GM19452 (cell line): ENCODE results near the gene HOXA7.

Experiments used
- ATAC-seq: cut with Tn5 transposase; IDR thresholded peaks from one replicate; pipeline ENCODE4 v1.9.1; 2021; ENCODE audit not compliant: unreplicated experiment

HOXA7 gene

DNA sequence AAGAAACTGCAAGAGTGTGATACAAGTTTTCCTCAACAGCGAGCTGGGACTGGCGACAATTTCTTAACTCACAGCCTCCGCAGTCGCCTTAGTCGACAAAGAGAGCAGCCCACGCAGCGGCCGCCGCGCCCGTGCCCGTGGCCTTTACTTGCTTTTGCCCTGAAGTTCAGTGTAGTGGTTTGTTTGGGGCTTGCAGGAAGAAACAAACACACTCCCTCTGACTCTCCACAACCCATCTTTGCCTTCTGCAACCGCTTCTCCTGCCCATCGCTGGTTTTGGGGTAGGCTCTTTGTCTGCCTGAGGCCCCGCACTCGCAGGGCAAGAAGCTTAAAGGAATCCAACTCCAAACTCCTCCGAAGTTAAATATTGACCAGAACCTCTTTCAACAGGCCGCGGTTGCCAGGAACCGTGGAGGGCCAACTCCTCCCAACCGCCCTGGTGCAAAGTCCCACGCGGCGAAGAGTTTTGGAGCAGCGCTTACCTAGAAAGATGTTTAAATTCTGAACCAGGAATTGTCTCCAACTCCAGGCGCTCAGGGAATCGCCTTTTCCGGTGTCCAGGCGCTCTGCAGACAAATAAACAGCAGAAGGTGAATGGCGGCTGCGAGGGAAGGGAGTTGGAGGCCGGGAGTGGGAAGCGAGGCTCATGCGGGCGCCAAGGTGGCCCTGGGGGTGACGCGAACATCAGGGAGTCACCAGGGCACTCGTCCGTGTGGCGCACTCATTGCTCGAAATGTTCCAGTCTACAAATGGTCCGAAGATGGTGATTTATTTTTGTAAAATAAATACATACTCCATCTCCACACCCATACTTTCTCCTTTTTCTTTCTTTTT lies 34.2 kb downstream of the HOXA7 start:
- no peak for ATAC-seq

DNA sequence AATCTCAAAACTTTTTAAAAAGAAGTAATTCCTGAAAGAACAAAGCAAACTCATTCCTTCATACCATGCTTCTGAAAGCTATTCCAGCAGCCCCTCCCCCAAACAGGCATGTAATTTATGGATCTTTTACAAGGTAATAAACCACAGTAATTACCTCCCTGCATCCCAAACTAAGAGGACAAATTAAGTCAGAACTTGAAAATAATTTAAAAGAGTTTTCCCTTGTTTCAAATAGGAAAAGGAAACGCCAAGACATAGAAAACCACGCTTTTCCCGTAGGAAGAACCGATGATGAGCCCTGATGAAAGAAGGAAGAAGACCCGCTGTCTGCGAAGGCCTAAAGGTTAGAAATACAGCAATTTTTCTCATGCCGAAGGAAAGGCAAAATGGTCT lies 34.8 kb downstream of the HOXA7 start:
- no peak for ATAC-seq

DNA sequence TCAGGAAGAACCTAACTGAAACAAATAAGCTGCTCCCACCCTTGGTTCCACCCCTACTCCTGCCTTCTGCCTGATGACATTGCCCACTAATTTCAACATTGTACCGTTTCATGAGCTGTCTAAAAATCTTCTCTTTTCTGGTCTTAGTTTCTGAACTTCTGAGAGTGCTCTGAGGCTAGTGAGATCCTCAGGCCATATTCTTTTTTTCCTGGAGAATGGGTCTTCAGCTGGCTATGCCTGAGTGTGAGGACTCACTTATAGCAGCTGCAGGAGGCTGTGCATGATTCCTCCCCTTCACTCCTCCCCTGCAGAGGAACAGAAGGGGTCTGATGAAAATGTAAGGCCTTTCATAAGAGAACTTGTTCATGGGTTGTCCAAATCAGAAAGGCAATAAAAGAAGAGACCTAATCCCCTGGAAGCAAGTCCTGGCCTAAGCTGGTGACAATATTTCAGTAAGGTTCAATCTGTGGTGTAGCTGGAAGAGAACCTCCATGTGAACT lies 37.0 kb downstream of the HOXA7 start:
- no peak for ATAC-seq

DNA sequence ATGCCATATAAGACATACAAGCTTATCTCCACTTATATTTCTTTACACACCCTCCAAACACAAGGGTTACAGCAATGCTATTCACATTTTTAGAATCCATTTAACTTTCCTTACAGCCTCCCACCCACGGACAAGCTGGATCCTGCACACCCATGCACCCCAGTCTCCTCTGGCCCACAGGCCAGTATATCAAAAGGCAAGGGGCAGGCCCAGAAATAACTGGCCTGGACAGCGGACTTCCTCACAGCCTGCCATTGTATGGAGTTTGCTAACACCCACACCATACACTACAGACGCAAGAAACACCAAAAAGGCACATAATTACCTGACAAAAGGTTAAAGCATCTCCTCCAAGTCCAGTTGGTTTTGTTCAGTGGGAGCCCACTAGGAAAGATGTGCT lies 37.9 kb downstream of the HOXA7 start:
- ATAC-seq: no peak

DNA sequence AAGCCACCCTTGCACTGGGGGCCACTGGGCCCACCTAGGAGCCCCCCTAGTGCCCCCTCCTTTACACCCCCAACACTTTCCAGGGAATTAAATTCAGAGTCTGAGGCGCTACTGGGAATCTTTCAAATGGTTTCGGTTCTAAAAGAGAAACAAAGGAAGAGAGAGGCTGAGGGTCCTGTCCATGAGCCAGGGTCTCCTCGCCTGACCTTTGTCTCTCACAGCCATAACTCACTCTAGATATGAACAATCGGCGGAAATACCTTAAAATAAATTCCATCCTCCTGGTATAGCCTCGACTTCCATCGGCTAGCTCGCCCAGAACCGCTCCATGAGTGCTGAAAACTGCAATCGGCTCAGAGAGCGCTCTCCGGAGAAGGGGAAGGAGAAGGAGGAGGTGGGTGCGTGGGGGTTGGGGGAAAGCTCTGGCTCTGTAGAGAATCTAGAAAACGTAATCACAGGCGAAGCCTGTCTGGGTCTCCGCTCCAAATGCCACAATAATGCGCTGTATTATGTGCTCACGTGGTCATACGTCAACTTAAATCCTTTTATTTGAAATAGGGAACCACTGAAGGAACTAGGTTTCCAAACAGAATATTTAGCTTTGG lies 38.5 kb downstream of the HOXA7 start:
- no peak for ATAC-seq

DNA sequence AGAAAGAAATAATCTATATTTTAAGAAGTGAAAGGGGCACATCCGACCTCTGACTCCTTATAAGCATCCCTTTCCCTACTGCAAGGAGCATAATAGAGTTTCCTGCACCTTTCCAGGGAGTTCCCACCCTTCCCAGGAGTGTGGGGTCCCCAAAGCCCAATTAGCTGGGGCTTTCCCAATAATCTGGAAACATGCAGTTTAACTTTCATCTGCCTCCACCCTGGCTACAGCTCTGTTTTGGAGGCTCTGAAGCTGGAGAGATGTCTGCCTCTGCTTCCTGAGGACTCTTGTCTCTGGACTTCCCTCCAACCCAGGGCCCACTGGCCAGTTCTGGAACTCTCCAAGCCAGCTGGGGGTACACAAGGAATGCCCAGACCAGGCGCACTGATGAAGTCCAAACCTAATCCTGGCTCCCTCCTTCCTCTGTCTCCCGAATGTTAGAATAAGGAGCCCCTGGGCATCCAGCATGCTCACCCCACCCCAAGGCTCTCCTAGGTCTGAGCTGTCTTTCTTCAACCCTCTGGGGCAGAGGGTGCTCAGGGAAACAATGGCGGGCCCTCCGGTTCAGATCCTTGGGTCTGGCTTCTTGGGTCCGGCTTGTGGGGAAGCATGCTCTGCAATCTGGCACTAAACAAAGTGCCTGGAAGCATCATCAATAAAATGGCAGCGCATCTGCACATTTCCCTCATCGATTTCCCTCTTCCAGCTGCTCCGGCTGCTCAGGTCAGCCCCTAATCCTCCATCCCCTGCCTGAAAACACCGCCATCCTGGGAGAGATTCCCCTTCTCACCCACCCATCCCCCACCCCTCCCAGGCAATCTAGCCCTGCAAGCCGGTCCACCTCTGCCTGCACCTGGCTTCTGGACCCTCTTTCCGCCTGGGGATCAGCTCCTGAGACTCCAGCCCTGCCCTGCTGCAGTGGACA lies 39.3 kb downstream of the HOXA7 start:
- ATAC-seq: no peak

DNA sequence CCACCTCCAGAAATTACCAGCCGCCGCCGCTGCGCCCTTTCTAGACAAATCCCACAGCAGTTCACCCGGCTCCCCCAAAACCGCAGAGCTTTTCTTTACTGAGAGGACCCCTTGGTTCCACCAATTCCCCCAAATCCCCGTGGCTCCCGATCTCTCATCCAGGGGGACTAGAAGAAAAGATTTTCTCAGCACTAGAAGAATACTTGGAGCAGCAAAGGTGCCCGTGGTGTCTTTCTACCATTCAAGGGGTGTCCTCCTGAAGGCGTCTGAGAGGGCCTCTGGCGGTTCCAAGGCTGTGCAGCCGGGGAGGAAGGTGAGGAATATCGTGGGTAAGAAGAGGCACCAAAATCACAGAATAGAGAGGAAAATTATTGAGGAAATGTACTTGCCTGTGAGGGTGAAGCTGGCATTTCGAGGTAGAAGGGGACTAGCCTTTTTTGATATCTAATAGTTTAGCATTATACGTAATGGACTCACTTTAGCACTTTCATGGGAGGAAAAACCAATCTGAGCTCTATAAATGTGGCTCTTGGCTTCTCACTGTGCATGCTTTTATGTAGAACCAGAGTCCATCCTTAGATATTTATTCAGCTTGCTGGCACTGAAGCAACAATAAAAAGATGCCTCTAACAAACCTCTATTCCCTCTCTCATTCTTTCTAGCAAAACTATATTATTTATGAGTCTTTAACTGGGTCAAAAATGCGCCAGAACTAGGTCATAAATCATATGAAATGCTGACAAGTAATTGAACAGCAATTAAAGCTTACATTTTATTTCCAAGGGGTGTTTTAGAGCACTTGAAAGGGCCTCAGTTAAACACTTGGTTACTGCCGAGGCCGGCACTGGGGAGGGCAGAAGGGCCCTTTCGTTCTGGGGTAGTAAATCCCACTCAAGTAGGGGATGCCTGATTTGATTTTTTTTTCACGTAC lies 40.2 kb downstream of the HOXA7 start:
- no peak for ATAC-seq

DNA sequence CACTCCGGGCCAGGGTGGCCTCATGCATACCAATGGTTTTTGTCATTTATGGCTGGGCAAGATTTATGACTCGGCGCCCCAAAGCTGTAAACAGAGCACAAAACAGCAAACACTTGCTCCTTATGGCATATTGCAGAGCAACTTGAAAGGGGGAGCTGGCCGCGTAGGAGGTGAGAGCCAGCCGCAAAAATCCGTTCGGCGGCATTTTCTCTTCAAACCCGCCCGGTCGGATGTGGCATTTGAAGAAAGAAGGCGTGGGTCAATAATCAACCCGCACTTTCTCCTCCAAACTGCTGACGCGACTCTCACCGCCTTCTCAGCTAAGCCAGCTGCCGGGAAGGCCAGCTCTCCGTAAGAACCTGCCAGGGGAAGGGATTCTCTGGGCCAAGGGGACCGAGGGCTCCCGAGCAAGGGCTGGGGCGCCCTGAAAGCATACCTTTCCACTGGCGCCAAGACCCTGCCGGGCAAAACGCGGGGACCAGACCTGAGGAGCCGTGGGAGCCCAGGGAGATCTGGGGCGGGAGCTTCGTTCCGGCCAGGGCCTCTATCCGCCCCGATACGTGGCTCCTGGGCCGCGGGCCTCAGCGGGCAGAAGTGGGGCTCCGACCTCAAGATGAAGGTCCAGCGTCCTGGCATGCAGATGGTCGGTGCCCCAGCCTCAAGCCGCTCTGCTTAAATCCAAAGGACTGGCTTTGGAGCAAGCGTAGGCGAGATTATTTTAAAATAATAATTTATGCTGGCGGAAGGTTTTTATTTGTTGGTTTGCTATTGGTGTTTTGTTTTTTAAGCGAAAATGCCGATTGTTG lies 41.1 kb downstream of the HOXA7 start:
- no peak for ATAC-seq

DNA sequence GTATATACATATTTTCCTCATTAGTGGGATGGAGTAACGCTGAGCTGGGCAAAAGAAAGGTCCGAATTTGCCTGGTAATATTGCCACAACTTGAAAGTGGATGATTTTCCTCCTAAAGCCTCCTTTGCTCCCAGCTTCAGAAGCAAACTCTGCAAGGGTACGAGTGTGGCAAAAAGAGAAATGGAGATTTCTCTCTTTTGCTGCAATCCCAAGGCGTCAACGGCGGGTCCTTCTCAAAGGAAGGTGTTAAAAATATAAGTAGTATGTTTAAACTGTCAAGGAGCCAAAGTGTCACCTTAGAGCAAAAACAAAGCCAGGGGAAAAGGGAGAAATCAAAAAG lies 41.6 kb downstream of the HOXA7 start:
- no peak for ATAC-seq

DNA sequence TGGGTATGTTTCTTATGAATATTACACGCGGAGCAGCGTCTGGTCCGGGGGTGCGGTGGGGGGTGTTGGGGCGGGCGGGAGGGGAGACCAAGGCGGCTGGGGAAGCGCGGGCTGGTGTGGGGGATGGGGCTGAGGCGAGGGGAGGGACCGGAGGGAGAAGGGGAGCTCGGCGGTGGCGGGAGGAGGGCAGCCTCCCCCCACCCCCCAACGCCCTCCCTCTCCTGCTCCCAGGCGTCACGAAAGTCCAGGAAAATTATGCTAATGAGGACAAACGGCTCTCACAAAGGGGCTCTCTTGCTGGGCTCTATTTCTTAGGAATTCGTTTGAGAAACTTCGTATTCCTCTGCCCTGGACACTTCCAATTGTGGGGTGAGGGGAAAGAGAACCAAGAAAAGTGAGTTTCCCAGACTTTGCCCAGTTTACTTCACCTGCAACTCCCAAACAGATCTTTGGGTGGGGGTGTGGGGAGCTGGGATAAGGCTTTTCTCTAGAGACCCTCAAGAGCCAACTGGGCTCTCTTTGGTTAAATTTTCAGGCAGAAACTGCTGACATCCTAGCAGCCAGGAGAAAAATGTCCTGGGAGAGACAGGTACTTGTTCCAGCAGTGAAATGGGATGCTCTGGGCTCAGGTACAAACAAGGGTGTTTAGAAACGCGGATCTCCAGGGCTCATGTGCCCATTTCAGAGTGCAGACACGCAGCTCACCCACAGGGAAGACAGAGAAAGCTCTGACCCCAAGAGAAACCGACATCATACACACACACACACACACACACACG lies 42.3 kb downstream of the HOXA7 start:
- no peak for ATAC-seq

DNA sequence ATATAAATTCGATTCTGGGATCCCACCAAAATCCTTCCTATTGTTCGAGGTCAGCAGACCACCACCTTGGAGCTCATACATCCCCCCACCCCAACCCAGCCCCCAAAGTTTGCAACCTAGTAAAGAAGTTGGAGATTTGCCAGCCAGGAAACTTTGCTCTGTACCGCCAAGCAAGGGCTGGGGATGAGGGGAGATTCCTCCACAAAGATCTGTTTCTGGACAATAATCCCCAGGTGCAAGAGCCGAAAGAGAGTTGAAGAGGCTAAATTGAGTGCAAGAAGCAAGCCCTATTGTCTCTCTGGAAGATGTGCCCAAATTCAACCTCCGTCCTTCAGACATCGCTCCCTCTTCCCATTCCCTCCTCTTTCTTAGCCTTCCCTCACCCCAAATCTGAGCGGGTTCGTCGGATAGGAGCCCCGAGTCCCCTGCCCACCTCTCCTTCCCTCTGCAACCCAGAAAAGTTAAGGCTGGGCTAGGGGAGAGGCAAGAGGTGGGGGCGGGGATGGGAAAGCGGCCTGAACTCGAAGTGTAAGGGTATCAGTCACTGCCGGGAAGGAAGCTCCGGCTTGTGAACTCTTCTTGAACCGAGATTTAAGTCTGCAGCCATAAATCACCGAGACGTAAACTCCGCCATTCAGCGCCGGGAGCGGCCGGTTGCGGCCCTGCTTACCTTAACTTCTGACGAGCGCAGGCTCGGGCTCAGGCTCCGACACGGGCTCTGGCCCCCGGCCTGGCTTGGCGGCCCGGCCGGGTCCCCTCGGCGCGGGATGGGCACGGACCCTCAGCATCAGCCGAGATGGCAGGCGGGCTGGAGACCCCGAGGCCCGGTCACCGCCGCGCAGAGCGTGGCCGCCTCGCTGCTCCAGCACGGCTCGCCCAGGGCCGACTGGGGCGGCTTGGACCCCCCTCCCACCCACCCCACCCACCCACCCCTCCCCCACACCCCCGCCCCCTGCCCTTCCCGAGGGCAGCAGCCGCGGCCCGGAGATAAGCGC lies 43.2 kb downstream of the HOXA7 start:
- ATAC-seq: no peak

DNA sequence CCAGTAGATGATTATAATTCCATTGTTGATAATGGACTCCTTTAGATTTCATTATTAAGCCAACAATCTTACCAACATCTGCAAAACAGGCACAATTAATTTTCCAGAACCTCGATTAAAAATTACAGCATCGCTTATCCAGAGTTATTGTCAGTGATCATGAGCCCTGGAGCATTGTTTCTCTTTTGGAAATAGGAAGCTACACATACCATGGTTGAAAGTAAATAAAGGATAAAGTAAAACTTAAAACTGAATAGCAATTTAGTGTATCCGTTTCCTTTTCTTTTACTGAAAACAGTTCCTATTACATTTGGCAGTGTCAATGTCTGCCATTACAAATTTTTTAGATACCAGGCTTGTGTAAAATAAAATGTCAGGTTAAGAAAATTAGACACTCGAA lies 44.1 kb downstream of the HOXA7 start:
- no peak for ATAC-seq

DNA sequence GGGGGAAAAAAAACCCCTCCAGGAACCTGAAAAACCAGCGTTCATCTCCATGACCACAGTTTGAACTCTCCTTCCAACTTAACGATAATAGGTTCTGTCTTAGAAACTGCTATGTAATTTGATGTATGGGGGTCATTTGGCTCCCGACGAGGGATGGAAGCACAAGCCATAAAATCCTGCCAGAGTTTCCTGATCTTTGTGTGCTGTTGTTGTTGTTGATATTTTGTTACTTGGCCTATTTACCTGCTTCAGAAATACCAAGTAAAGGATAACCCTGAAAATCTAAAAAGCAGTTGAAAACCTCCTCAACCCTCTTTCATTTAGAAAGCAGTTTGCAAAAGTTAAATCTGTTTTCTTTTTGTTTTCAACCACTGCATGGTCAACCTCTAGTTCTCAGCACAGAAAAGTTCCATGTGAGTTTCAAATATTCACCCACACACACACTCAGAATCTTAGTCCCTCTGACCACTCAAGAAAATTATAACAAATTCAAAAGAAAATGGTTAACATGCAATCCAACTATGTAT lies 44.7 kb downstream of the HOXA7 start:
- no peak for ATAC-seq

DNA sequence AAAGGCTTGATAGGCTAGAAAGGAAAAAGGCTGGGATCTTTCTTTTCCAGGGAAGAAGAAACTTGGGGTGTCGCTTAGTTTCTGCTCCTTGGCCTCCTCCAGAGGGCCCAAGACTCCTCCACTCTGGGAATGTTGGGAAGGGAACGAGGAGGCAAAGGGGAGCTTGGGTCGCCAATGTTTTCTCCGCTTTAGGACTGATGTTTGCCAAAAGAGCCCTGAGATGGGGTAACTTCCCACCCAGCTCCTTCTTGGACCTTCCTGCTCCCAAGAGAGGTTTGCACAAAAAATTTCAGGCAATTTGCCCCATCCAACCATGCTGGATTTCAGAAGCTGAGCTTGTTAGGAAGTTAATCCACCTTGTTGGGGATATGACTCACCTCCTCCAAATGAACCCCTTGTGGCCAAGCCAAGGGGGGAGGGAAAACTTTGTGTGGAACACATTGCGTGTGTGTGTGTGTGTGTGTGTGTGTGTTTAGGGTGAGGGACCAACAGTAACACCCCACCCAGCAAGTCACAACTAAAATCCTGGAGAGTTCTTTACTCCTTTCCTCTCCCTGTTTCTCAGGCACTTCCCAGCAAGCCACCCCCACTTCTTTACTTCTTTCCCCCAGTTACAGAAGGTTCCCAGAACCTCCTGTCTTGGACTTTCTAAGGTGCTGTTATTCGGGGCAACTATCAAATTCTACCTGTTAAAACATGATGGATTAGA lies 45.3 kb downstream of the HOXA7 start:
- ATAC-seq: no peak

DNA sequence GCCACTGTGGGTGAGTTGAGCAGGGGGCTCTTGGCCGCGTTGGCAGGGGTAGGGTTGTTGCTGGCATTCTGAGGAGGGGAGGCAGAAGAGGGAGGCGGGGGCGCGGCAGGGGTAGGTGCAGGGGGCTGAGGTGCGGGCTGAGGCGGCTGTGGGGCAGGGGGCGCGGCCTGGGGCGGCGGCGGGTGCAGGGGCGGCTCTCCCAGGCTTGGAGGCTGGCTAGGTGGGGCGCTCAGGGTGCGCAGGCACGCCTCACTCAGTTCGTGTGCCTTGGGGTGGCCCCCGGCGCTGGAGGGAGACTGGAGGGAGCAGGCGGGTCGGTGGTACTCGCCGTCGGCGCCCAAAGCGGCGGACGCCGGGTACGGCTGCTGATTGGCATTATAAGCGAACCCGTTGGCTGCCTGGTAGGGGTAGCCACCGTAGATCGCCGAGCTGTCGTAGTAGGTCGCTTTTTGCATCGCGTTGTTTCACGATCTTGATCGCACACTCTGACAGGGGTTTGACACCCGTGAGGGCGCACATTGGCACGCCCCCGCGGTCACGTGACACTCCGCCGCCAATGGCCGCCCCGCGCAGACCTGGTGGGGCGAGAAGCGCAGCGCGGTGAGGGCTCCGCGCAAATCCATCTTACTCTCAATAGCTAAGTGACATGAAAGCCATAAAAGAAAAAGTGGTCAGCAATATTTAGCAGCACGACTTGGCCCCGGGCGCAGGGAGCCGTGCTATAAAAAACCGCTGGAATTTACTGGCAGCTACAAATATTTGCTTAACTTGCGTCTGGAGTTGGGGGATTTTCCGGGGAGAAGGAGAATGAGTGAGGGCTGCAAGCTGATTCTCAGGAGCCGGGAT lies 46.1 kb downstream of the HOXA7 start:
- ATAC-seq: no peak
